MG63 (cell line): ENCODE measurements around the gene VSTM4. TPM values are rescaled to one million over a fixed set of nuclear protein-coding genes. Genes with fewer than 3 reads are reported as not detected.

Experiments
- DNase-seq: peaks from one replicate; pipeline ENCODE4 v3.0.0-alpha.2; 2020
- H3K27me3 ChIP-seq: fragments of 250-450 bp; sonication (Bioruptor Pico); 2 replicates; pipeline ENCODE4 v1.5.1; 2020; ENCODE audit warnings: mild to moderate bottlenecking, moderate library complexity
- H3K36me3 ChIP-seq: fragments of 250-450 bp; sonication (Bioruptor Pico); 2 replicates; pipeline ENCODE4 v1.5.1; 2020; ENCODE audit warnings: mild to moderate bottlenecking, moderate library complexity
- H3K4me3 ChIP-seq: fragments of 250-450 bp; sonication (Bioruptor Pico); 2 replicates; pipeline ENCODE4 v1.5.1; 2020; ENCODE audit warnings: mild to moderate bottlenecking, moderate library complexity
- H3K9me3 ChIP-seq: fragments of 250-450 bp; sonication (Bioruptor Pico); 2 replicates; pipeline ENCODE4 v1.5.1; 2020; ENCODE audit warnings: mild to moderate bottlenecking, moderate library complexity
- total RNA-seq: library from RNA; depleted of rRNA; stranded (reverse); fragments of >200 nt; shearing (Covaris generic); gene quantifications from 2 replicates; pipeline ENCODE4 v1.2.3, GENCODE V29; 2014; ENCODE audit warnings: low replicate concordance

VSTM4 gene
- total RNA-seq, 1 experiment from 2014 or later, result 2.8 TPM

- DNase-seq, result no peak
- H3K36me3 ChIP-seq, result peaks cover 2% of the 10 kb centered on the region; the same call in 1 of the 2 replicates
- H3K4me3 ChIP-seq, result no peak overlapping the region
- peaks cover 3% of the 10 kb centered on the region; the same call in 1 of the 2 replicates for H3K9me3 ChIP-seq
- H3K27me3 ChIP-seq, result no peaks in the 10 kb centered on the region
Measured at GRCh38 chr10:49090189-49090575, 25.1 kb downstream of the VSTM4 start.

DNA sequence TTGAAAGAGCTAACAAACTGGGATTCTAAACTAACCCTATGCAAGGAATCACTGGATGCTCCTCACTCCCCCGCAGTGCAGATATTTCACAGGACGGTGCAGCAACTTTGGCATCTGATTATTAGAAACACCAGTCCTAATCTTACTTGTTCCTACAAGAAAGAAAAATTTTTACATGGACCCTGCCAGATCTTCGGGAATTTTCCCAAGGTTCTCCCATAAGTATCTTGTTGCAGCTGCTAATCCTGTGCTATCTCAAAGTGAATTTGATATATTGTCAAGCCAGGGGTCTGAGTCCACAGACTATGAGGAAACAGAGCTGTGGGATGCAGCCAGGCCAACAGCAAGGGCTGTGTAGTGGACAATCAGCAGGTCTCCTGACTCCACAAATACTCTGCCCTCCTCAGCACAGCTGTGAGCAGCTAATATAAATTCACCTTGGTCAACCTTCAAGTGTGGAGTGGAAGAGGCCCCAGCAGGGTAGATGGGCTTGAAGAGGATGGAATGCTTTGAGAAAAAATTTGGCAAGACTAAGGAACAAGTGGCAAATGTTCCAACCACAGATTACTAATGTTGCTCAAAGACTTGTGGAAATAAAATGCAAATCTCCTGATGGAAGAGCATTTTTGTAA, 25.6 kb downstream of the VSTM4 start:
- no peak overlapping the region for H3K4me3 ChIP-seq
- no peak for DNase-seq
- peaks cover 3% of the 10 kb centered on the region; the same call in 1 of the 2 replicates for H3K36me3 ChIP-seq
- H3K27me3 ChIP-seq, result no peaks in the 10 kb centered on the region
- peaks cover 3% of the 10 kb centered on the region; the same call in 1 of the 2 replicates for H3K9me3 ChIP-seq

- Histone ChIP-seq H3K9me3 (peaks cover 3% of the 10 kb centered on the region; the same call in 1 of the 2 replicates), H3K4me3 (no peak overlapping the region), H3K27me3 (no peaks in the 10 kb centered on the region), H3K36me3 (peaks cover 3% of the 10 kb centered on the region; the same call in 1 of the 2 replicates)
- DNase-seq, result no peak
Measured at GRCh38 chr10:49089152-49089551, 26.2 kb downstream of the VSTM4 start.

GRCh38 chr10:49086889-49087288, 28.4 kb downstream of the VSTM4 start:
- no peaks in the 10 kb centered on the region for H3K27me3 ChIP-seq
- peaks cover 3% of the 10 kb centered on the region; the same call in 1 of the 2 replicates for H3K9me3 ChIP-seq
- no peak for DNase-seq
- no peak overlapping the region for H3K4me3 ChIP-seq
- peaks cover 3% of the 10 kb centered on the region; the same call in 1 of the 2 replicates for H3K36me3 ChIP-seq

DNA sequence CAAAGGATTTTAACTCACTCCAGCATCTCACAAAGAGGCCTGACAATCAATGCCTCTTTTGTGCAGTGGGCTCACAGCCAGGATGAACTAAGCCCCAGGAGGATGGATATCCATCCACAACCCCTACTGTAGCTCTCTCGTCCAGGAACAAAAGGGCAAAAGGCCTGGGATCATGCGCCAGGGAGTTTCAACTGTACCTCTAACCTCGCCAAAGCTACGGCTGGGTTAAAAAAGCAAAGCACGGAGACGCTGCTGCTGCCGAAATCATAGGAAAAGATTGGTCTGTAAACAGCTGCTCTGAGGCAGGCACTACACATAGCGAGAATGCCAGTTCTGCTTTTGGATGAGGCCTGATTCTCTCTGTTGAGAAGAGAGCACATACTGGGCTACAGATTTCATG, 32.1 kb downstream of the VSTM4 start:
- Histone ChIP-seq H3K9me3 (peaks cover 3% of the 10 kb centered on the region; the same call in 1 of the 2 replicates), H3K36me3 (peaks cover 3% of the 10 kb centered on the region; the same call in 1 of the 2 replicates), H3K4me3 (no peak overlapping the region), H3K27me3 (no peaks in the 10 kb centered on the region)
- no peak for DNase-seq

GRCh38 chr10:49082766-49083165, 32.6 kb downstream of the VSTM4 start:
- Histone ChIP-seq H3K36me3 (peaks cover 3% of the 10 kb centered on the region; the same call in 1 of the 2 replicates), H3K9me3 (peaks cover 3% of the 10 kb centered on the region; the same call in 1 of the 2 replicates), H3K4me3 (no peak overlapping the region), H3K27me3 (no peaks in the 10 kb centered on the region)
- no peak for DNase-seq

- Histone ChIP-seq H3K27me3 (no peaks in the 10 kb centered on the region), H3K9me3 (peaks cover 1% of the 10 kb centered on the region; the same call in 1 of the 2 replicates), H3K36me3 (peaks cover 3% of the 10 kb centered on the region; the same call in 1 of the 2 replicates), H3K4me3 (no peak overlapping the region)
- DNase-seq, result peak; percentile 17
Measured at GRCh38 chr10:49081547-49082275, 33.6 kb downstream of the VSTM4 start.

GRCh38 chr10:49080965-49081364, 34.4 kb downstream of the VSTM4 start:
- no peak for DNase-seq
- Histone ChIP-seq H3K27me3 (no peaks in the 10 kb centered on the region), H3K36me3 (peaks cover 3% of the 10 kb centered on the region; the same call in 1 of the 2 replicates), H3K4me3 (no peak overlapping the region), H3K9me3 (no peaks in the 10 kb centered on the region)

DNA sequence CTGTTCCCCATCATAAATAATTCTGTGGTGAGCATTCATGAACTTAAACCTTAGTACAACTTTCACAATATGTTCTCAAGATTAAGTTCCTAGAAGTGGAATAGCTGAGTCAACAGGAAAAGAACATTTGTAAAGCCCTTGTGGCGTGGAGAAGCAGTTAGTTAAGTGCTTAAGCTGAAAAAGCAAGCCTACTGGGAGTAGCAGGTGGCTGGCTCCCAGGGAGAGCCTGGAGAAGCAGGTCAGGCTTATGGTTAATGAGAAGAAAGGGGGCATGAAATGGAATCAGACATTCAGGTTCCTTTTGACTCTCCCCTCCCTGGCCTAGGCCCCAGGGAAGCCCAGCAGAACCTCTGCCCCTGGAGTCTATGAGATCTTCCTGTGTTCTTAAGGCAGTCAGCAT, 35.3 kb downstream of the VSTM4 start:
- H3K36me3 ChIP-seq, result no peaks in the 10 kb centered on the region
- no peak for DNase-seq
- no peak overlapping the region for H3K4me3 ChIP-seq
- H3K27me3 ChIP-seq, result no peaks in the 10 kb centered on the region
- H3K9me3 ChIP-seq, result no peaks in the 10 kb centered on the region

DNA sequence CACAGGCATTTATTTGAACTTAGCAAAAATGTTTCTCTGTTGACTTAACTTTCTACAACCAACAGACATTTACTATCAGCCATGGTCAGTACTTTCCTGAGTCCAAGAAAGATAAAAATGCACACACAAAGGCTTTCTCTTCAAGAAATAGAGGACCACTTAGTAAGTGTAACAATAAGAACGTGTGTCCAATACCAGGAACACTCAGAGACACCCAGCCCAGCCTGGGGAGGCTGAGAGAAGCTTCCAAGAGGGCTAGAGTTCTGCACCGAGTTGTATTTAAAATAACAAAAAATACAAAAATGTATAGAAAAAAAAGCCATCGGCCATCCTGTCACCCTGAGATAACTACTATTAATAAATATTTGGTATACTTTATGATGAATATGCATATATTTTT, 35.8 kb downstream of the VSTM4 start:
- Histone ChIP-seq H3K9me3 (no peaks in the 10 kb centered on the region), H3K27me3 (no peaks in the 10 kb centered on the region), H3K36me3 (no peaks in the 10 kb centered on the region), H3K4me3 (no peak overlapping the region)
- DNase-seq, result no peak

GRCh38 chr10:49079072-49079471, 36.2 kb downstream of the VSTM4 start:
- H3K27me3 ChIP-seq, result no peaks in the 10 kb centered on the region
- H3K36me3 ChIP-seq, result no peaks in the 10 kb centered on the region
- no peaks in the 10 kb centered on the region for H3K9me3 ChIP-seq
- DNase-seq, result no peak
- no peak overlapping the region for H3K4me3 ChIP-seq

DNA sequence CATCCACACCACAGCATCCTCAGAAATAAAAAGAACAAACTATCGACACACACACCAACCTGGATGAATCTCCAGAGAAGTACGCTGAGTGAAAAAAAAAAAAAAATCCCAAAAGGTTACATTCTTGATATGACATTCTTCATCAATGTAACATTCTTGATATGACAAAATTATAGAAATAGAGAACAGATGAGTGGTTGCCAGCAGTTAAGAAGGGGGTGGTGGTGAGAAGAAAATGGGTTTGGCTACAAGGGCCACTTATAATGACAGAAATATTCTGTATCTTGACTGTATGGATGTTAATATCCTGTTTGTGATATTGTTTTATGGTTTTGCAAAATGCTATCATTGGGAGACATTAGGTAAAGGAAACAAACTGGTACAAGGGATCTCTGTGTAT, 36.9 kb downstream of the VSTM4 start:
- DNase-seq, result no peak
- Histone ChIP-seq H3K9me3 (no peaks in the 10 kb centered on the region), H3K36me3 (no peaks in the 10 kb centered on the region), H3K4me3 (no peak overlapping the region), H3K27me3 (no peaks in the 10 kb centered on the region)

DNA sequence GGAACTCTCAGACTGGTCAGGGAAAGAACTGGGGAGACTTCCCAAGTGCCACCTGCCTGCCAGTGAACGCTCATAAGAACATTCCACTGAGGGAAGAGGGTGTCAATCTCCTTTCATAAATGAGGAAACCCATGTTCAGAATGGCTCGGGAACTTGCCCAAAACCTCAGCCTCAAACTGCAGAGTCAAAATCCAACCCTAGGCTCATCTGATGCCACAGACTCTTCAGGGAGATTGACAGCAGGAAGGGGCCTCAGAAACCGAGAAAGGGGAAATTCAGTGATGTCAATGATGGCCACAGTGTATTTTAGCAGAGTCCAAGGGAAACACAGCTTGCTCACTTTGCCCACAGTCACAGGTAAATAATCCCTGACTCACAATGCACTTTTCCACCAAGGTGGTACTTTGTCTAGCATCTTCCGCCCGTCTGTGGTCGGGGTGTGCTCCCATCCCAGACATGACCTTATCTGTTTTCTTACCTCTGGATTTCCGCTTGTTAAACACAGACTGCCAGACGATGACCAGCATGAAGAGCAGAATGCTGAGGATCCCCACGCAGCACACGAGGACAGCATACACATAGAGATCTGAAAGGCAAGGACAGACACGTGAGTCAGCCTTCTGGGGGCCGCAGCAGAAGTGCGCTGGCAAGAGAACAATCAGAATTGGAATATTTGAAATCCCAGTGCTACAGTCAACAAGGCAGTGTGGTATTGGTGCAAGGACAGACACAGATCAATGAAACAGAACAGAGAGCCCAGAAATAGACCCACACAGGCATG, 38.4 kb downstream of the VSTM4 start:
- no peaks in the 10 kb centered on the region for H3K36me3 ChIP-seq
- H3K27me3 ChIP-seq, result no peaks in the 10 kb centered on the region
- no peak overlapping the region for H3K4me3 ChIP-seq
- no peak for DNase-seq
- no peaks in the 10 kb centered on the region for H3K9me3 ChIP-seq

DNA sequence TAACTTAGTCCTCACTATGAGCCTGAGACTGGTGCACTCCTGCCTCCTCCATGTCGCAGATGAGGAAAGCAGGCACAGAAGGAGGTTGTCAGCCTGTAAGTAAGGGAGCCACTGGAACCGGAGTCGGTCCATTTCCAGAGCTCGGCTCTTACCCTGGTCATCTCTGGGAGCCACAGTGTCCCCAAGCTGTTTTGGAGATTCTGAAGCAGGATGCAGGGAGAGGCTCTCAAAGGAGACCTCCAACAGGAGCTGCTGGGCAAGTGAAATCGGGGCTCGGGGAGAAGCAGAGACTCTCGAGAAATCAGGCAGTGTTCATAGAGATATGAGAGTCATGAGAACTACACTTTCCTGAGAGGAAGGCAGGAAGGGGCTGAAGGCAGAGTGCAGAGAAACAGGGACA, 39.0 kb downstream of the VSTM4 start:
- Histone ChIP-seq H3K27me3 (no peaks in the 10 kb centered on the region), H3K4me3 (no peak overlapping the region), H3K36me3 (no peaks in the 10 kb centered on the region), H3K9me3 (no peaks in the 10 kb centered on the region)
- DNase-seq, result no peak

DNA sequence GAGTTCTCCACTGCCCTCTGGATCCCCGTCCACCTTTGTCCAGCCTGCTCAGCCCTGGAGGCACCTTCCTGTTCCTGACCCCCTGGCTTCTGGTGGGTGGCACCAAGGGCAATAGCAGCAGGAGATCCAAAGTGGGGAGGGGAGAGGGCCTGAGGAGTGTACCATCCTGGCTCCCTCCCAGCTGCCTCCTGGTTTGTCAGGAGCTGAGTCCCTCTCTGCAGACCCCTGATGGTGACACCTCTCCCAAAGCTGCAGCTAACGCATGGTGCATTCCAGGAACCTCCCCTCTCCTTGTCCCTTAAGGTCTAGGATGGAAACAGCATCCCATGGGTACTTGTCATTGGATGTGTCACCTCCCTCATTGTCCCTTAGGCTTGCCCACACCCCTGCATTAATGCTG, 39.6 kb downstream of the VSTM4 start:
- Histone ChIP-seq H3K36me3 (no peaks in the 10 kb centered on the region), H3K4me3 (no peak overlapping the region), H3K9me3 (no peaks in the 10 kb centered on the region), H3K27me3 (no peaks in the 10 kb centered on the region)
- DNase-seq, result no peak

DNA sequence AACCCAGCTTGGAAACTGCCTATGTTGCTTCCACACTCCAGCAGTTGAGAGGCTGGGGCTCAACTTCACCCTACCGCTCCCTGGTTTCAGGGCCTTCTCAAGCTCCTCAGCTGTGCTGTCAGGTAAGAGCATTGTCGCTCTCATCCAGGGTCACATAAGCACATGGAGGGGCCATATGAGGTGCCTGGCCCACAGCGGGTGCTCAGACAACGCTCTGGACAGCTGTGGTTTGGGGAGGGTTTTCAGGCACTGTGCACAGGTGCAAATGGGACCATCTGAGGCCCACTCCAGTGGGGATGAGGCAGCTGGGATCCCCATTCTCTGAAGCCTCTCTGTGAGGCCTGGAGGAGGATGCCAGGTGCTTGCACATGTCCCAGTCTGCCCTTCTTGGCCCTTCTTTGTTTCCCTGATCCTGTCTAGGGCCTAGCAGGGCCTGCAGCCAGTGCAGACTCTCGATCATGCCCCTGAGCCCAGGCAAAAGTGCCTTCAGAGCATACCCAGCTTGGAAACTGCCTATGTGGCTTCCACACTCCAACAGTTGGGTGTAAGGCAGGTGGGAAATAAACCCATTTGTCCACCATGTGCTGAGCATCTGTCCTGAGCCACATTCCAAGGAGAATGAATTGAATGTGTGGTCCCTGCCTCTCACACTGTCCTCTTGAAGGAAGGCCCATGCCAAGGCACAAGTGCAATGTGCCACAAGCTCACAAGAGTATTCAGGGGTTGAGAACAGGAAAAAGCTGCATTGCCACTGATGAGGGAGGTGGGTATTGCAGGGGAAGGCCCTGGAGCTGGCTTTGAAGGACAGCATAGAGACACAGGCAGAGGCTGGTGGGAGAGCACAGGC, 40.3 kb downstream of the VSTM4 start:
- H3K9me3 ChIP-seq, result no peaks in the 10 kb centered on the region
- no peaks in the 10 kb centered on the region for H3K27me3 ChIP-seq
- no peak overlapping the region for H3K4me3 ChIP-seq
- no peak for DNase-seq
- H3K36me3 ChIP-seq, result no peaks in the 10 kb centered on the region
